ENCODE measurements around the gene CYP4F11. TPM values are rescaled to one million over a fixed set of nuclear protein-coding genes. Genes with fewer than 3 reads are reported as not detected.
A peak's percentile ranks its signal among the peaks of the same experiment; 100 is the strongest.

Gene CYP4F11
- total and polyA plus RNA-seq, 2 of the 13 experiments (the other 11 are each of a cell fraction or from before 2014, with no cell fraction given) = 7.8 to 8.4 TPM

GRCh38 chr19:15934332-15935078, at the start of gene CYP4F11 (continued):
- TF ChIP-seq AKAP8 (CRISPR knock-in tag; IDR thresholded peaks at IDR 0.05) (0 out of 2 replicates have a peak, but pooled peaks have one; percentile 25), SOX13 (IDR thresholded peaks at IDR 0.05) (no peak), SOX13 (CRISPR knock-in tag; conservative IDR thresholded peaks at IDR 0.05 in 1 of 2, IDR thresholded peaks at IDR 0.05 in 1 of 2) (no peak), ZNF383 (CRISPR knock-in tag; IDR thresholded peaks at IDR 0.05; ENCODE audit: borderline replicate concordance) (no peak), U2AF2 (IDR thresholded peaks at IDR 0.05; ENCODE audit: low read depth, low read length) (no peak), ZMYM4 (CRISPR knock-in tag; IDR thresholded peaks at IDR 0.05) (no peak), MBNL3 (CRISPR knock-in tag; conservative IDR thresholded peaks at IDR 0.05) (no peak), FOXA1 (IDR thresholded peaks at IDR 0.05) (peak; percentile 53; the same call in 1 of the 2 replicates), FOXA1 (CRISPR knock-in tag; IDR thresholded peaks at IDR 0.05) (peak; percentile 92), ELF3 (CRISPR knock-in tag; IDR thresholded peaks at IDR 0.05) (peak; percentile 34; the same call in 1 of the 2 replicates), BRCA1 (CRISPR knock-in tag; IDR thresholded peaks at IDR 0.05) (no peak), UBTF (CRISPR knock-in tag; IDR thresholded peaks at IDR 0.05) (peak; percentile 75), ZNF318 (CRISPR knock-in tag; IDR thresholded peaks at IDR 0.05) (no peak), SIN3B (IDR thresholded peaks at IDR 0.05; ENCODE audit: low read length) (no peak)
- TF ChIP-seq, protein P1, sequence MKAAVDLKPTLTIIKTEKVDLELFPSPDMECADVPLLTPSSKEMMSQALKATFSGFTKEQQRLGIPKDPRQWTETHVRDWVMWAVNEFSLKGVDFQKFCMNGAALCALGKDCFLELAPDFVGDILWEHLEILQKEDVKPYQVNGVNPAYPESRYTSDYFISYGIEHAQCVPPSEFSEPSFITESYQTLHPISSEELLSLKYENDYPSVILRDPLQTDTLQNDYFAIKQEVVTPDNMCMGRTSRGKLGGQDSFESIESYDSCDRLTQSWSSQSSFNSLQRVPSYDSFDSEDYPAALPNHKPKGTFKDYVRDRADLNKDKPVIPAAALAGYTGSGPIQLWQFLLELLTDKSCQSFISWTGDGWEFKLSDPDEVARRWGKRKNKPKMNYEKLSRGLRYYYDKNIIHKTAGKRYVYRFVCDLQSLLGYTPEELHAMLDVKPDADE (CRISPR knock-in tag; IDR thresholded peaks at IDR 0.05) = no peak

Measured in HepG2 (cell line).